Neural progenitor cell (in vitro differentiated cells): ENCODE data around the gene GOLGB1. TPM values are rescaled to one million over a fixed set of nuclear protein-coding genes. Genes with fewer than 3 reads are reported as not detected.
"Not testable (repeated sequence)": the region's sequence is repeated elsewhere in the genome, so short reads cannot be mapped to it uniquely, and the experiment has no call there.

Experiments used
- DNase-seq: peaks from one replicate; pipeline ENCODE4 v3.0.0-alpha.2; 2016; ENCODE audit warnings: low spot score
- H2AFZ ChIP-seq: fragments of 200-600 bp; sonication (generic); replicated peaks from 2 replicates; pipeline ENCODE4 v1.6.1; 2016; ENCODE audit warnings: antibody characterized with exemption
- H3F3A ChIP-seq: fragments of 200-600 bp; sonication (generic); 2 replicates; pipeline ENCODE4 v1.6.1; 2016; ENCODE audit warnings: antibody characterized with exemption, low read depth
- H3K27ac ChIP-seq: fragments of 200-600 bp; sonication (generic); 2 replicates; pipeline ENCODE4 v1.5.1; 2016; ENCODE audit warnings: mild to moderate bottlenecking
- H3K27me3 ChIP-seq: fragments of 200-600 bp; sonication (generic); 2 replicates; pipeline ENCODE4 v1.6.1; 2016; ENCODE audit warnings: mild to moderate bottlenecking, moderate library complexity
- H3K36me3 ChIP-seq: fragments of 200-600 bp; sonication (generic); 2 replicates; pipeline ENCODE4 v1.5.1; 2016
- H3K4me1 ChIP-seq: fragments of 200-600 bp; sonication (generic); 2 replicates; pipeline ENCODE4 v1.6.1; 2016; ENCODE audit warnings: mixed run types
- H3K4me2 ChIP-seq: fragments of 200-600 bp; sonication (generic); 2 replicates; pipeline ENCODE4 v1.6.1; 2016
- H3K4me3 ChIP-seq: fragments of 200-600 bp; sonication (generic); 2 replicates; pipeline ENCODE4 v1.5.1; 2016
- H3K79me2 ChIP-seq: fragments of 200-600 bp; sonication (generic); 2 replicates; pipeline ENCODE4 v1.6.1; 2016; ENCODE audit warnings: low read depth
- H3K9ac ChIP-seq: fragments of 200-600 bp; sonication (generic); 2 replicates; pipeline ENCODE4 v1.6.1; 2016
- H3K9me3 ChIP-seq: fragments of 200-600 bp; sonication (generic); 2 replicates; pipeline ENCODE4 v1.5.1; 2016; ENCODE audit warnings: low read depth
- H4K20me1 ChIP-seq: fragments of 200-600 bp; sonication (generic); 2 replicates; pipeline ENCODE4 v1.6.1; 2016; ENCODE audit warnings: low read depth
- H3K27ac Mint-ChIP-seq: 3 replicates; pipeline ENCODE4 v1.8.0; 2021; ENCODE audit warnings: mixed read lengths
- H3K27me3 Mint-ChIP-seq: 2 replicates; pipeline ENCODE4 v1.8.0; 2022; ENCODE audit warnings: low read depth, mild to moderate bottlenecking, inconsistent platforms, moderate library complexity, mixed read lengths; ENCODE audit not compliant: insufficient read depth
- H3K36me3 Mint-ChIP-seq: 3 replicates; pipeline ENCODE4 v1.8.0; 2021; ENCODE audit warnings: mixed read lengths
- H3K4me1 Mint-ChIP-seq: 3 replicates; pipeline ENCODE4 v1.8.0; 2021; ENCODE audit warnings: mixed read lengths
- H3K4me3 Mint-ChIP-seq: 3 replicates; pipeline ENCODE4 v1.8.0; 2021; ENCODE audit warnings: mild to moderate bottlenecking, moderate library complexity, mixed read lengths
- H3K9me3 Mint-ChIP-seq: 3 replicates; pipeline ENCODE4 v1.8.0; 2020; ENCODE audit warnings: mixed read lengths
- CTCF ChIP-seq: fragments of 200-600 bp; sonication (generic); IDR thresholded peaks from 2 replicates; pipeline ENCODE4 v1.5.1; 2017; ENCODE audit warnings: antibody characterized with exemption, mild to moderate bottlenecking
- EZH2 ChIP-seq: fragments of 200-600 bp; sonication (generic); IDR thresholded peaks from 2 replicates; pipeline ENCODE4 v1.6.1; 2017; ENCODE audit warnings: antibody characterized with exemption, mild to moderate bottlenecking, moderate library complexity
- EZH2phosphoT487 ChIP-seq: fragments of 200-600 bp; sonication (generic); IDR thresholded peaks from 2 replicates; pipeline ENCODE4 v1.6.1; 2017; ENCODE audit warnings: antibody characterized with exemption
- total RNA-seq: library from RNA; depleted of rRNA; stranded (reverse); fragments of >200 nt; gene quantifications from 2 replicates; pipeline ENCODE4 v1.2.3, GENCODE V29; 2015; ENCODE audit warnings: low replicate concordance

GOLGB1 gene
- total RNA-seq, 1 donor from 2014 or later: 52.5 TPM

GRCh38 chr3:121781611-121782010 lies 32.1 kb upstream of the GOLGB1 start:
- Mint-ChIP-seq H3K9me3 (no peaks in the 10 kb centered on the region), H3K27me3 (no peaks in the 10 kb centered on the region), H3K4me3 (no peak overlapping the region), H3K27ac (no peak overlapping the region), H3K36me3 (peaks cover 8% of the 10 kb centered on the region), H3K4me1 (no peaks in the 10 kb centered on the region)
- no peak for TF ChIP-seq EZH2phosphoT487
- TF ChIP-seq EZH2: no peak
- no peak for TF ChIP-seq CTCF
- no peak overlapping the region for H3K27ac ChIP-seq
- H4K20me1 ChIP-seq: no peaks in the 10 kb centered on the region
- no peak overlapping the region for H3K4me2 ChIP-seq
- H3K4me3 ChIP-seq: no peak overlapping the region
- DNase-seq: no peak
- no peaks in the 10 kb centered on the region for H3K79me2 ChIP-seq
- H3F3A ChIP-seq: no peaks in the 10 kb centered on the region
- no peak overlapping the region for H3K9ac ChIP-seq
- no peaks in the 10 kb centered on the region for H3K9me3 ChIP-seq
- H3K4me1 ChIP-seq: no peaks in the 10 kb centered on the region
- H3K36me3 ChIP-seq: peaks cover 5% of the 10 kb centered on the region
- no peak overlapping the region for H2AFZ ChIP-seq
- no peaks in the 10 kb centered on the region for H3K27me3 ChIP-seq

GRCh38 chr3:121775095-121775494 lies 25.6 kb upstream of the GOLGB1 start:
- H3K36me3 Mint-ChIP-seq: peaks cover 27% of the 10 kb centered on the region
- H3K27me3 Mint-ChIP-seq, H2AFZ ChIP-seq: not testable (repeated sequence)

GRCh38 chr3:121769246-121769645 lies 19.7 kb upstream of the GOLGB1 start:
- no peaks in the 10 kb centered on the region for H3K4me1 ChIP-seq
- H3K27me3 ChIP-seq: no peaks in the 10 kb centered on the region
- H3K79me2 ChIP-seq: no peaks in the 10 kb centered on the region
- TF ChIP-seq EZH2phosphoT487: no peak
- TF ChIP-seq EZH2: no peak
- TF ChIP-seq CTCF: no peak
- DNase-seq: no peak
- Mint-ChIP-seq H3K36me3 (peaks cover 17% of the 10 kb centered on the region), H3K27me3 (no peaks in the 10 kb centered on the region), H3K4me1 (no peaks in the 10 kb centered on the region), H3K4me3 (no peak overlapping the region), H3K9me3 (no peaks in the 10 kb centered on the region), H3K27ac (no peak overlapping the region)
- peaks cover 3% of the 10 kb centered on the region for H3K36me3 ChIP-seq
- no peaks in the 10 kb centered on the region for H3F3A ChIP-seq
- no peaks in the 10 kb centered on the region for H3K9me3 ChIP-seq
- no peak overlapping the region for H2AFZ ChIP-seq
- H4K20me1 ChIP-seq: no peaks in the 10 kb centered on the region
- no peak overlapping the region for H3K9ac ChIP-seq
- no peak overlapping the region for H3K27ac ChIP-seq
- H3K4me2 ChIP-seq: no peak overlapping the region
- H3K4me3 ChIP-seq: no peak overlapping the region

More at GRCh38 chr3:121775095-121775494, 25.6 kb upstream of the GOLGB1 start:
- not testable (repeated sequence) for H3K9me3 ChIP-seq, H3K9me3 Mint-ChIP-seq, H3F3A ChIP-seq, H3K36me3 ChIP-seq, H3K9ac ChIP-seq, H3K27ac Mint-ChIP-seq, H3K4me1 ChIP-seq, H3K27me3 ChIP-seq, H3K79me2 ChIP-seq, H3K4me3 ChIP-seq, DNase-seq, H3K27ac ChIP-seq, H3K4me1 Mint-ChIP-seq, H3K4me3 Mint-ChIP-seq, H4K20me1 ChIP-seq, H3K4me2 ChIP-seq

GRCh38 chr3:121768452-121768851 lies 18.9 kb upstream of the GOLGB1 start:
- DNase-seq: no peak
- Histone ChIP-seq H3K4me1 (no peaks in the 10 kb centered on the region), H3K27ac (no peak overlapping the region), H3F3A (no peaks in the 10 kb centered on the region), H3K4me3 (no peak overlapping the region), H3K4me2 (no peak overlapping the region), H3K36me3 (peaks cover 3% of the 10 kb centered on the region), H3K9ac (no peak overlapping the region), H3K79me2 (no peaks in the 10 kb centered on the region), H3K27me3 (no peaks in the 10 kb centered on the region), H3K9me3 (no peaks in the 10 kb centered on the region), H4K20me1 (no peaks in the 10 kb centered on the region), H2AFZ (no peak overlapping the region)
- TF ChIP-seq EZH2: no peak
- no peak for TF ChIP-seq CTCF
- TF ChIP-seq EZH2phosphoT487: no peak
- H3K27me3 Mint-ChIP-seq: no peaks in the 10 kb centered on the region
- no peak overlapping the region for H3K4me3 Mint-ChIP-seq
- H3K36me3 Mint-ChIP-seq: peaks cover 12% of the 10 kb centered on the region
- H3K4me1 Mint-ChIP-seq: no peaks in the 10 kb centered on the region
- no peak overlapping the region for H3K27ac Mint-ChIP-seq
- no peaks in the 10 kb centered on the region for H3K9me3 Mint-ChIP-seq
